Limb (tissue), 2 donors: Measurements from ENCODE around the gene CELSR2.
"Not testable (repeated sequence)": the region's sequence is repeated elsewhere in the genome, so short reads cannot be mapped to it uniquely, and the experiment has no call there.

Source experiments
- DNase-seq, 2 donors: peaks; one replicate each; pipeline ENCODE4 v3.0.0-alpha.2; 2016; ENCODE audit errors: extremely low spot score in 2 of 2

Gene CELSR2

GRCh38 chr1:109277434-109278204, 28.3 kb downstream of the CELSR2 start:
- peak in 1 of 2 donors; percentile 81 for DNase-seq

- no peak for DNase-seq
Observed at GRCh38 chr1:109279615-109280278, 30.4 kb downstream of the CELSR2 start.

DNA sequence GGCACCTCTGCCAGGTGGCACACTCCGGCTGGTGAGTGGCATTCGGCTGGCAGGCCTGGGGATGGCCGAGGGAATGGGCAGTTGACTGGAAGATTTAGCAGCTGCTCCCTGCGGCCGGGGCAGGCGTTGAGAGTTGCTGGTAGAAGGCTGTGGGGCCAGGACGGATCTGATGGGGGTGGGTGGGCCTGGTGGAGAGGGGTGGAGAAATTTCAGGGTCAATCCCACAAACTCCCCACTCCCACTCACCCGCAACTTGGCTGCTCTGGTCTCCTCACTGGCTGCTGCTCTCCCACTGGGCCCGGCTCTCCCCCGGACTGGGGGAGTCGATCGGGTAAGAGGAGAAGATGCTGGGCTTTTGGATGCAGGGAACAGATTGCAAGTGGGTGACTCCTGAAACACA, 31.5 kb downstream of the CELSR2 start:
- no peak for DNase-seq

- no peak for DNase-seq
Observed at GRCh38 chr1:109281680-109282496, 32.5 kb downstream of the CELSR2 start.

DNA sequence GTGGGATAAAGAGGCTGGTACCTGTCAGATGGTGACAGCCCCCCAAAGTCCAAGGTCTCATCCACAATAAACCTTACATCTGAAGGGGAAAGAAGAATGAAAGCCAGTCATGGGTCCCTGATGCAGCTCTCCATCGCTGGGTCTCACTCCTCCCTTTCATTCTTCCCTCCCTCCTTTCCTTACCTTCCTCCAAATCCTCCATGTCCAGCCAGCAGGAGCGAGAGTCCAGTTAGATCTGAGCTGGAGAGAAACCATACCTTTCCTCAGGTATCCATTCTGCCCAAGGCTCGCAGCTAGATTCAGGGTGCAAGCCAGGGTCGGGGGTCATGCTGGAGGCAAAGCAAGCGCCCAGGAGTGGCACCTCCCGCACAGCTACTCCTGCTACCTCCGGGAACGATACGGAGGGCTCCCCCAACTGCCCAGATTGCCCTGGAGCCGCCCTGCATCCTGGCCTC, 33.2 kb downstream of the CELSR2 start:
- DNase-seq = no peak

DNA sequence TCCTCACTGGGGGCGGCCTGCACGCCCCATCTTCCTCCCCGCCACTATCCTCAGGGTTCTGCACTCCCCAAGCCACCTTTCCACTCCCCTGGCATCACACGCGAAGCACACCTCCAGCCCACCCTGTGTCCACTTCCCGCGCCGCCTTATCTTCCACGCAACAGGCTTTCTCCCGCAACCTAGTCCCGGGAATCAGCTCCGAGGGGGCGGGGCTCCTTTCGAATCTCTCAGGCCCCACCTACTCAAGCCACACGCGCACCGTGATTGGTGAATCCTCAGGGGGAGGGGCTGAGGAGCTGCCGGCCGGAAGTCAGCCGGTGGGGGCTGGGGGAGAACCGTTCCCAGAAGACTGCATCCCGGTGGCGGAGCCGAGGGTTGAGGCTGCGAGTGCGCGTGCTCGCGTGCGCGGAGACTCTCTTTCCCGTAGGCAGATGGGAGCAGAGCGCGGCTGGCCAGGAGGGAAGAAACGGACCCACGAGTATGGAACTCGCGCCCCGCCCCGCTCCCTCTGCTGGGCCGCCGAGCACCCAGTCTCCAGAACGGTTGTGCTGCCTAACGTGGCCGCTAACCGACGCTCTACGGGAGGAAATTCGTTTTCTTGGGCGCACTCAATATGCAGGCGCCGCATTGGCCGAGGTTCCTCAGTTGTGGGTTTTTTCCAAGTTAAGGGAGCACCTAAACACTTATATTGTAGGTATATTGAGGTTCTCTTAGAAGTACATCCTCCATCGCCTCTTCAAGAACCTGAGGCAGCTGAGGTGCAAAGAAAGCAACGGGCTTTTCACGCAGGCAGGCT, 33.8 kb downstream of the CELSR2 start, which contains the start of gene PSRC1:
Gene PSRC1, minus strand, starts transcription at position 194 of the 796 bp plus-strand sequence.
- peak; percentile 96 to 97 for DNase-seq

DNA sequence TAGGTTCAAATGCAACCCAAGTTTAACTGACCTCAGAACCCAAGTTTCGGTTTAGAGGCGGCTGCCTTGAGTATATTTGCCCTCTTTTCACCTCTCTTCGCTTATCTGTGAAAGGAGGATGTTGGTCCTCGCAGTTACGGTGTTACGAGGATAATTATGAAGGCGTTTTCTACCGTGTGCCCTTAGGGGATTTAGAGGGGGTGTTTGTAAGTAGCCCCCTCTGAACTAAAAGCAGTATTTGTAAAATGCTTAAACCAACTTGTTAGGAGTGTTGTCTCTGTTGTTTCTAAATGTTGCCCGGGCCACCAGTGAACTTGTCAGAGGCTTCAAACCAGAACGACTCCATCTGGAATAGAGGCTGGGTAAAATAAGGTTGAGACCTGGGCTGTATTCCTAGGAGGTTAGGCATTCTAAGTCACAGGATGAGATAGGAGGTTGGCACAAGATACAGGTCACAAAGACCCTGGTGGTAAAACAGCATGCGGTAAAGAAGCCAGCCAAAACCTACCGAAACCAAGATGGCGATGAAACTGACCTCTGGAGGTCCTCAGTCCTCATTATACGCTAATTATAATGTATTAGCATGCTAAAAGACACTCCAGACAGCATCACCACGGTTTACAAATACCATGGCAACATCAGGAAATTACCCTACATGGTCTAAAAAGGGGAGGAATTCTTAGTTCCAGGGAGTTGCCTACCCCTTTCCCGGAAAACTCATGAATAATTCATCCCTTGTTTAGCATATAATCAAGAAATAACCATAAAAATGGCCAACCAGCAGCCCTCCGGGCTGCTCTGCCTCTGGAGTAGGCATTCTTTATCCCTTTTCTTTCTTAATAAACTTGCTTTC, 34.6 kb downstream of the CELSR2 start:
- no peak for DNase-seq

- DNase-seq = not testable (repeated sequence)
Observed at GRCh38 chr1:109286762-109287161, 37.4 kb downstream of the CELSR2 start.

DNA sequence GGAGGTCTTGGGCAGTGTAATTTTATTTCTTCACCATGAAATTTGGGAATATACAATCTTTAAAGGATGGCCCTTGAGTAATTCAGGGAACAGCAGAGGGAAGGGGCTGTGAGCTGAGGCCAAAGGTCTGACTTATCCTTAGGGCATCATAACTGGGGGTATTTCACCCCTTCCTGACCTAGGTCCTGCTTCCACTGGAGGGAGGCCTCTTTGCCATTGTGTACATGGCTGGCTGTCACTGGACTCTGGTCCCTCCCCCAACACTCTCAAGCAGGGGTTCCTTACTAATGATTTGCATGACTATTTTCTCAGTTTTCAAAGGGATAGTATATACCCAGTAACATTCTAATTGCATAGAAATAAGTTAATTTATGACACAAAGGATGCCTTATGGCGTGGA, 40.8 kb downstream of the CELSR2 start:
- no peak for DNase-seq

- DNase-seq = no peak
Observed at GRCh38 chr1:109290998-109291397, 41.7 kb downstream of the CELSR2 start.

- DNase-seq = no peak
Observed at GRCh38 chr1:109292364-109292763, 43.0 kb downstream of the CELSR2 start.

- no peak for DNase-seq
Observed at GRCh38 chr1:109293026-109293425, 43.7 kb downstream of the CELSR2 start.

DNA sequence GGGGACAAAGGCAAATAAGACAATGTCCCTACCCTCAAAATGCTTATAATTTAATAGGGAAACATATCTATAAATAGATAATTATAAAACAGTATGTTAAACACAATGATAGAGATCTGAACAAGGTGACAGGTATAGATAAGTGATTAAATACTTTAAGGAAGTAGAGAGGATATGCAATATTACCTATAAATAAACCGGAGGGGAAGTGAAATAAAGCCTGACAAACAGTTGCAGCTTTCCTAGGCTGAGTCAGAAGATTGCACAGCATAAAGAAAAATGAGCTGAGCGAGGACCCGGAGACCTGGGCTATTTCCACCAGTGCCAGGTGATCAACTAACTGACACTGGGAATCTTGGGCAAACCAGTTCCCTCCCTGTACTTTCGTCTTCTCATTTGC, 45.1 kb downstream of the CELSR2 start:
- no peak for DNase-seq

GRCh38 chr1:109295712-109296415, 46.5 kb downstream of the CELSR2 start:
- no peak for DNase-seq

DNA sequence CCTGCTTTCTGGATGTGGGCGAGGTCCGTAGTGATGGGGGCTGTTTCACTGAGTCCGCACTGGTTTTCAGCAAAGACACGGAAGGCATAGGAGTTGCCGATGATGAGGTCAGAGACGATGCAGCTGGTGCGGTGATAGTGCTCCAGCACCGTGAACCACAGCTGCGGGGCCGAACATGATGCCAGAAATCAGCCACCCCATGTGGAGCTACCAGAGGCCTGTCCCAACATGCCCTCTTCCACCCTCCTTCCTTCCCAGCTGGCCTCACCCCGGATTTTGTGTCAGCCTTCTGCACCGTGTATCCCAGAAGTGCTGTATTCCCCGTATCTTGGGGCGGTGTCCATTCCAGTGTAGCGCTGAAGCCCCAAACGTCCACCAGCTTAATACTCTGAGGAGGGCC, 47.4 kb downstream of the CELSR2 start:
- DNase-seq = no peak

GRCh38 chr1:109298666-109299557, 49.6 kb downstream of the CELSR2 start:
- no peak for DNase-seq

DNA sequence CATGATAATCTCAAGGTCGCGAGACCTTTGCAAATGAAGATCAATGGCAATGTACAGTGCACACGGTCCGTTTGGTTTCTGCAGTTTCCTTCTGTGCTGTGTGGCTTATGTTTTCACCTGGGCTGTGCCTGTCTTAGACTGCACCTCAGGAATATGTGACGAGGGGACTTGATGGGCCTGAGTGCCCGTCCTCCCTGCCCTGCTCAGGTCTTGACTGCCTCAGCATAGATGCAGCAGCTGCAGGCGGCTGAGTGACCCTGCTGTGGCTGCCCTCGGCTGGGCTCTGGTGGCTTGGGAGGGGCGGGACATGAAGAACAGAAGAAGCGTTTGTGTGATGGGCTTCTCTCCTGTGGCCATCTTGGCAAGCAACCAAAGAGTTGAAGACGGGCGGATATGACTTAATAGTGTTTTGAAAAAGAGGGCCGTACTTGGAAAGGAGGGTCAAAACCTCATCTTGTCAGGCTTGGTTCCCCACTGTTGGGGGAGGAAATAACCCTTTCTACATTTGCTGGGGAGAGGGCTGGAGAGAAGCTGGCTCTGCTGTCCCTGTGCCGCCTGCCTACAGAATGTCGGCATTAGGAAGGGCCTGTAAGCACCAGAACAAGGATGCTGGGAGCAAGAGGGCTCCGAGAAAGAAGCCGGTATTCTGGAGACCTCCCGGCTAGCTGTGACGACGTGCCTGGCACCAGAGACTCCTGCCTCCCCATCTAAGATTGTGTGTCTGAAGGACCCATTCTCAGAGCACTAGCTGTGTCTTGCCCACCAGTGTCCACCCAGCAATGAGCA, 50.4 kb downstream of the CELSR2 start:
- peak; percentile 70 to 71 for DNase-seq

DNA sequence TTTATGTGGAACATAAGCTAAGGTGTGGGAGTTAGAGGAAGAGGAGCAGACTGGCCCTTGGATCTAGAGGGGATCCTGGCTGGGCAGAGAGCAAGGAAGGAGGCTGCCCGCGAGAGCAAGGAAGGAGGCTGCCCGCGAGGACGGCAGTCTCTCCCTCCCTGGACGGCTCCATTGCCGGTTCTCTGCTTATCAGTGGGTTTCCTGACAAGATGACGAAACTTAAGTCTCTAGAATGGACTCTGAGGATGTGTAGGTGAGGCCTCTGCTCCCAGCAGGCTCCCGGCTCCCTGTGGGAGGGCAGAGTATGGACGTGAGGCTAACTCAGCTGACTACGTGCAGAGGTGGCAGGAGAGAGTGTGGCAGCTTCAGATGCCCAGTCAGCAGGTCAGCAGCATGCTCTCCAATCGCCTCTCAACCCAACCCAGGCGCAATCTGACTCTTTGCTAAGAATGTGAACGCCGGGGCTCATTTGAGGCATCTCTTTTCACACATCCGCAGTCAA, 51.4 kb downstream of the CELSR2 start:
- DNase-seq = no peak
